ENCODE measurements around the gene ARHGAP15. TPM values are rescaled to one million over a fixed set of nuclear protein-coding genes. Genes with fewer than 3 reads are reported as not detected.

Gene ARHGAP15
- total and polyA plus RNA-seq, 4 experiments from 2014 or later = 218 to 524 (median 365) TPM

- Mint-ChIP-seq H3K36me3 (peaks cover 18 to 37% of the 10 kb centered on the region in 2 donors), H3K9me3 (no peaks in the 10 kb centered on the region), H3K4me1 (peaks cover 33 to 75% (median 56%) of the 10 kb centered on the region in 4 donors), H3K27ac (peak overlapping the region in 3 of 7 donors; percentile 9 to 30 (median 21)), H3K4me3 (no peak overlapping the region), H3K27me3 (no peaks in the 10 kb centered on the region)
- Histone ChIP-seq H3K36me3 (ENCODE audit: insufficient read depth, low read length) (no peaks in the 10 kb centered on the region), H3K4me1 (ENCODE audit: insufficient read depth, low read length) (peaks cover 25% of the 10 kb centered on the region), H3K9me3 (ENCODE audit: control insufficient read depth in 1 of 2, low read length in 2 of 2) (no peaks in the 10 kb centered on the region), H3K27me3 (ENCODE audit: insufficient read depth, low read length) (no peaks in the 10 kb centered on the region), H3K4me3 (ENCODE audit: low read length in 2 of 2) (no peak overlapping the region), H3K27ac (ENCODE audit: low read depth, low read length) (no peak overlapping the region)
- intact Hi-C loops (cut with micrococcal nuclease) = no loop called here
- no peak for DNase-seq
- ChIA-PET POLR2A (ENCODE audit: partially characterized antibody) (interaction anchor here (1.1 kb wide), 1 partner anchor 15 kb away, joined by 3 read pairs; no protein-coding TSS in a partner anchor), CTCF (ENCODE audit: partially characterized antibody) (interaction anchor here (0.6 to 1.3 kb wide), 3 partner anchors 12 to 323 kb away, joined by 3 to 4 read pairs (median 3); no protein-coding TSS in a partner anchor)
These were observed 166.9 kb downstream of the ARHGAP15 start for GRCh38 chr2:143296089-143296488.

GRCh38 chr2:143297182-143297581, 168.0 kb downstream of the ARHGAP15 start:
- H3K4me1 Mint-ChIP-seq = peaks cover 32 to 71% (median 56%) of the 10 kb centered on the region in 4 donors

GRCh38 chr2:143300536-143300935, 171.3 kb downstream of the ARHGAP15 start:
- Histone ChIP-seq H3K9me3 (ENCODE audit: control insufficient read depth in 1 of 2, low read length in 2 of 2) (no peaks in the 10 kb centered on the region), H3K27ac (ENCODE audit: low read depth, low read length) (no peak overlapping the region), H3K27me3 (ENCODE audit: insufficient read depth, low read length) (no peaks in the 10 kb centered on the region), H3K36me3 (ENCODE audit: insufficient read depth, low read length) (no peaks in the 10 kb centered on the region), H3K4me3 (ENCODE audit: low read length in 2 of 2) (no peak overlapping the region), H3K4me1 (ENCODE audit: insufficient read depth, low read length) (peaks cover 11% of the 10 kb centered on the region)
- ChIA-PET POLR2A (ENCODE audit: partially characterized antibody) (no interaction called here), CTCF (ENCODE audit: partially characterized antibody) (interaction anchor here (0.7 kb wide), 1 partner anchor 17 kb away, joined by 4 read pairs; no protein-coding TSS in a partner anchor)
- H3K27ac Mint-ChIP-seq = peak overlapping the region in 2 of 7 donors; percentile 17 to 19
- peaks cover 22 to 64% (median 45%) of the 10 kb centered on the region in 4 donors for H3K4me1 Mint-ChIP-seq
- no peak overlapping the region for H3K4me3 Mint-ChIP-seq
- H3K27me3 Mint-ChIP-seq = no peaks in the 10 kb centered on the region
- H3K9me3 Mint-ChIP-seq = peaks cover 0 to 3% (median under 1%) of the 10 kb centered on the region in 8 donors
- peaks cover 34% of the 10 kb centered on the region in 2 donors for H3K36me3 Mint-ChIP-seq
- DNase-seq = no peak
- intact Hi-C loops (cut with micrococcal nuclease) = no loop called here

More at GRCh38 chr2:143297182-143297581, 168.0 kb downstream of the ARHGAP15 start:
- no peaks in the 10 kb centered on the region for H3K9me3 ChIP-seq (ENCODE audit: control insufficient read depth in 1 of 2, low read length in 2 of 2)
- no peak overlapping the region for H3K4me3 ChIP-seq (ENCODE audit: low read length in 2 of 2)
- H3K27ac Mint-ChIP-seq = peak overlapping the region in 2 of 7 donors; percentile 21 to 39
- POLR2A ChIA-PET (ENCODE audit: partially characterized antibody) = interaction anchor here (1.1 kb wide), 1 partner anchor 16 kb away, joined by 3 read pairs; no protein-coding TSS in a partner anchor
- H3K9me3 Mint-ChIP-seq = no peaks in the 10 kb centered on the region
- CTCF ChIA-PET (ENCODE audit: partially characterized antibody) = interaction anchor here (1.3 kb wide), 1 partner anchor 18 kb away, joined by 3 read pairs; no protein-coding TSS in a partner anchor
- peaks cover 21 to 37% of the 10 kb centered on the region in 2 donors for H3K36me3 Mint-ChIP-seq
- no peaks in the 10 kb centered on the region for H3K27me3 ChIP-seq (ENCODE audit: insufficient read depth, low read length)
- H3K27me3 Mint-ChIP-seq = no peaks in the 10 kb centered on the region
- intact Hi-C loops (cut with micrococcal nuclease) = no loop called here
- peaks cover 21% of the 10 kb centered on the region for H3K4me1 ChIP-seq (ENCODE audit: insufficient read depth, low read length)
- H3K4me3 Mint-ChIP-seq = peak overlapping the region in 1 of 8 donors; percentile 3
- DNase-seq = no peak
- H3K36me3 ChIP-seq (ENCODE audit: insufficient read depth, low read length) = no peaks in the 10 kb centered on the region
- H3K27ac ChIP-seq (ENCODE audit: low read depth, low read length) = no peak overlapping the region

- DNase-seq = no peak
- Histone ChIP-seq H3K4me3 (ENCODE audit: low read length in 2 of 2) (no peak overlapping the region), H3K4me1 (ENCODE audit: insufficient read depth, low read length) (peaks cover 24% of the 10 kb centered on the region), H3K9me3 (ENCODE audit: control insufficient read depth in 1 of 2, low read length in 2 of 2) (no peaks in the 10 kb centered on the region), H3K27ac (ENCODE audit: low read depth, low read length) (no peak overlapping the region), H3K27me3 (ENCODE audit: insufficient read depth, low read length) (no peaks in the 10 kb centered on the region), H3K36me3 (ENCODE audit: insufficient read depth, low read length) (no peaks in the 10 kb centered on the region)
- H3K27me3 Mint-ChIP-seq = no peaks in the 10 kb centered on the region
- intact Hi-C loops (cut with micrococcal nuclease) = no loop called here
- H3K4me1 Mint-ChIP-seq = peaks cover 36 to 62% (median 55%) of the 10 kb centered on the region in 4 donors
- H3K27ac Mint-ChIP-seq = peak overlapping the region in 1 of 7 donors; percentile 68
- CTCF ChIA-PET (ENCODE audit: partially characterized antibody) = no interaction called here
- no peaks in the 10 kb centered on the region for H3K9me3 Mint-ChIP-seq
- POLR2A ChIA-PET (ENCODE audit: partially characterized antibody) = no interaction called here
- H3K36me3 Mint-ChIP-seq = peaks cover 9 to 23% of the 10 kb centered on the region in 2 donors
- peak overlapping the region in 2 of 8 donors; percentile 1 to 18 for H3K4me3 Mint-ChIP-seq
These were observed 182.2 kb downstream of the ARHGAP15 start for GRCh38 chr2:143311426-143311825.

- DNase-seq = no peak
- H3K27me3 Mint-ChIP-seq = no peaks in the 10 kb centered on the region
- Histone ChIP-seq H3K27me3 (ENCODE audit: insufficient read depth, low read length) (no peaks in the 10 kb centered on the region), H3K4me3 (ENCODE audit: low read length in 2 of 2) (no peak overlapping the region), H3K4me1 (ENCODE audit: insufficient read depth, low read length) (peaks cover 16% of the 10 kb centered on the region), H3K36me3 (ENCODE audit: insufficient read depth, low read length) (no peaks in the 10 kb centered on the region), H3K27ac (ENCODE audit: low read depth, low read length) (no peak overlapping the region), H3K9me3 (ENCODE audit: control insufficient read depth in 1 of 2, low read length in 2 of 2) (no peaks in the 10 kb centered on the region)
- H3K4me1 Mint-ChIP-seq = peaks cover 38 to 61% (median 52%) of the 10 kb centered on the region in 4 donors
- POLR2A ChIA-PET (ENCODE audit: partially characterized antibody) = no interaction called here
- peaks cover 12 to 27% of the 10 kb centered on the region in 2 donors for H3K36me3 Mint-ChIP-seq
- no peak overlapping the region for H3K27ac Mint-ChIP-seq
- CTCF ChIA-PET (ENCODE audit: partially characterized antibody) = no interaction called here
- H3K9me3 Mint-ChIP-seq = no peaks in the 10 kb centered on the region
- intact Hi-C loops (cut with micrococcal nuclease) = no loop called here
- H3K4me3 Mint-ChIP-seq = no peak overlapping the region
These were observed 183.2 kb downstream of the ARHGAP15 start for GRCh38 chr2:143312441-143312840.

GRCh38 chr2:143313861-143314260, 184.6 kb downstream of the ARHGAP15 start:
- no peaks in the 10 kb centered on the region for H3K36me3 ChIP-seq (ENCODE audit: insufficient read depth, low read length)
- Mint-ChIP-seq H3K36me3 (peaks cover 20 to 38% of the 10 kb centered on the region in 2 donors), H3K27me3 (no peaks in the 10 kb centered on the region), H3K4me1 (peaks cover 41 to 60% (median 52%) of the 10 kb centered on the region in 4 donors), H3K27ac (no peak overlapping the region), H3K9me3 (no peaks in the 10 kb centered on the region), H3K4me3 (no peak overlapping the region)
- peaks cover 11% of the 10 kb centered on the region for H3K4me1 ChIP-seq (ENCODE audit: insufficient read depth, low read length)
- intact Hi-C loops (cut with micrococcal nuclease) = no loop called here
- no peaks in the 10 kb centered on the region for H3K27me3 ChIP-seq (ENCODE audit: insufficient read depth, low read length)
- DNase-seq = no peak
- CTCF ChIA-PET (ENCODE audit: partially characterized antibody) = no interaction called here
- no peaks in the 10 kb centered on the region for H3K9me3 ChIP-seq (ENCODE audit: control insufficient read depth in 1 of 2, low read length in 2 of 2)
- H3K27ac ChIP-seq (ENCODE audit: low read depth, low read length) = no peak overlapping the region
- POLR2A ChIA-PET (ENCODE audit: partially characterized antibody) = no interaction called here
- H3K4me3 ChIP-seq (ENCODE audit: low read length in 2 of 2) = no peak overlapping the region

- no peak overlapping the region for H3K27ac ChIP-seq (ENCODE audit: low read depth, low read length)
- H3K4me1 ChIP-seq (ENCODE audit: insufficient read depth, low read length) = peaks cover 40% of the 10 kb centered on the region
- H3K27me3 Mint-ChIP-seq = no peaks in the 10 kb centered on the region
- peaks cover 47 to 61% of the 10 kb centered on the region in 2 donors for H3K36me3 Mint-ChIP-seq
- ChIA-PET CTCF (ENCODE audit: partially characterized antibody) (interaction anchor here (1.2 kb wide), 1 partner anchor 38 kb away, joined by 3 read pairs; no protein-coding TSS in a partner anchor), POLR2A (ENCODE audit: partially characterized antibody) (interaction anchor here (1.0 kb wide), 1 partner anchor 33 kb away, joined by 3 read pairs; no protein-coding TSS in a partner anchor)
- peak overlapping the region in 4 of 7 donors; percentile 44 to 60 (median 50) for H3K27ac Mint-ChIP-seq
- peak overlapping the region in 5 of 8 donors; percentile 14 to 63 (median 50) for H3K4me3 Mint-ChIP-seq
- peaks cover 48 to 91% (median 74%) of the 10 kb centered on the region in 4 donors for H3K4me1 Mint-ChIP-seq
- no peaks in the 10 kb centered on the region for H3K27me3 ChIP-seq (ENCODE audit: insufficient read depth, low read length)
- H3K9me3 Mint-ChIP-seq = peaks cover 0 to 3% (median 0%) of the 10 kb centered on the region in 8 donors
- H3K36me3 ChIP-seq (ENCODE audit: insufficient read depth, low read length) = no peaks in the 10 kb centered on the region
- intact Hi-C loops (cut with micrococcal nuclease) = no loop called here
- no peaks in the 10 kb centered on the region for H3K9me3 ChIP-seq (ENCODE audit: control insufficient read depth in 1 of 2, low read length in 2 of 2)
- H3K4me3 ChIP-seq (ENCODE audit: low read length in 2 of 2) = no peak overlapping the region
- DNase-seq = peak in 2 of 5 donors; percentile 5 to 18
These were observed 192.8 kb downstream of the ARHGAP15 start for GRCh38 chr2:143321994-143322393.

All from CD4-positive, alpha-beta memory T cell (primary cell).